HG03135 (cell line): ENCODE measurements around the gene PARP8.

Experiments
- ATAC-seq: cut with Tn5 transposase; IDR thresholded peaks from one replicate; pipeline ENCODE4 v1.9.1; 2021; ENCODE audit warnings: mild to moderate bottlenecking, moderate library complexity; ENCODE audit not compliant: unreplicated experiment

Gene PARP8

GRCh38 chr5:50725800-50726474, 59.5 kb downstream of the PARP8 start:
- no peak for ATAC-seq

GRCh38 chr5:50726475-50727148, 60.2 kb downstream of the PARP8 start:
- no peak for ATAC-seq

- no peak for ATAC-seq
Observed at GRCh38 chr5:50727149-50727496, 60.7 kb downstream of the PARP8 start.

- no peak for ATAC-seq
Observed at GRCh38 chr5:50727845-50728244, 61.4 kb downstream of the PARP8 start.

DNA sequence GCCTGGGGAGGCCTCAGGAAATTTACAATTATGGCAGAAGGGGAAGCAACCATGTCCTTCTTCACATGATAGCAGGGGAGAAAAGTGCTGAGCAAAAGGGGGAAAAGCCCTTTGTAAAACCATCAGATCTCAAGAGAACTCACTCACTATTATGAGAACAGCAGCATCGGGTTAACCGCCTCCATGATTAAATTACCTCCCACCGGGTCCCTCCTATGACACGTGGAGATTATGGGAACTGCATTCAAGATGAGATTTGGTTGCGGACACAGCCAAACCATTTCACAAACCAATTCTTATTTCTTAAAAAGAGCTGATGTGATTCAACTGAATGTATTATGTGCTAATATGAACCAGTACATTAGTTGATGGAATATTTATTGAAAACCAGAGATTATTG, 63.9 kb downstream of the PARP8 start:
- no peak for ATAC-seq

DNA sequence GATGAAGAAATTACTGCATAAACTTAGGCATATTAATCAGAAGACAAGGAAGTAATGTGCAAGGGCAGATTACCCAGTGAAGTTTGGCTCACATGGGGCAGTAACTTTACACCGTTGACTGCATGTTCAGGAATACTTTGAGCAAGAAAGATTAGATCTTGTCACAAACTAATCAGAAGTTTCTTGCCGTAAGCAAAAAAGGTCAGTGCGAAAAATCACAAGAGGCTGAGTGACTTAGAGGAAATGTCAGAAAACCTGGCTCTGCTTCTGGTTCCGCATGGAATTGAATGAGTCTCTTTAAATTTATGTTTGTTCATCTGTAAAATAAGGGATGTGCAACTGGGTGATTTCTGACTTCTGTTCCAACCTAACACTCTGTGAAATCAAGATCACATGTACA, 64.4 kb downstream of the PARP8 start:
- ATAC-seq, result no peak

GRCh38 chr5:50733741-50734140, 67.3 kb downstream of the PARP8 start:
- ATAC-seq, result no peak

GRCh38 chr5:50738864-50739263, 72.4 kb downstream of the PARP8 start:
- no peak for ATAC-seq

GRCh38 chr5:50740832-50741231, 74.4 kb downstream of the PARP8 start:
- ATAC-seq, result no peak

GRCh38 chr5:50744776-50745175, 78.3 kb downstream of the PARP8 start:
- ATAC-seq, result peak; percentile 77

GRCh38 chr5:50745221-50745910, 78.9 kb downstream of the PARP8 start:
- no peak for ATAC-seq

DNA sequence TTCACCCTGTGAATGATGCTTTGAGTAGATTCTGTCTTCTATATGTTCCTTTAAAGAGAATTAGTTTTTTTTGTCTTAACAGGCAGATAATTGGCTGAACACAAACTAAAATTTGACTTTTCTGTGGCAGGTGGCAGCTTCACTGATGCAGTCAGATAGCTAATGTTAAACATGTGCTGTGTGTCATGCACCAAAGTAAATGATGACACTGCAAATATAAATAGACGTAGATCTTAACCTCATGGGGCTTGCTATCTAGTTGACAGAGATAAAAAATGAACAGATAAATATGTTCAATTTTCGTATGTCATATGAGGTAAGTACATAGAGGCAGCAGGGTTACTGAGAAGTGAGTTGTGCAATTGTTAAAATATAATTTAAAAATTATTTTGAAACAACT, 82.7 kb downstream of the PARP8 start:
- no peak for ATAC-seq

- no peak for ATAC-seq
Observed at GRCh38 chr5:50749873-50750272, 83.4 kb downstream of the PARP8 start.

DNA sequence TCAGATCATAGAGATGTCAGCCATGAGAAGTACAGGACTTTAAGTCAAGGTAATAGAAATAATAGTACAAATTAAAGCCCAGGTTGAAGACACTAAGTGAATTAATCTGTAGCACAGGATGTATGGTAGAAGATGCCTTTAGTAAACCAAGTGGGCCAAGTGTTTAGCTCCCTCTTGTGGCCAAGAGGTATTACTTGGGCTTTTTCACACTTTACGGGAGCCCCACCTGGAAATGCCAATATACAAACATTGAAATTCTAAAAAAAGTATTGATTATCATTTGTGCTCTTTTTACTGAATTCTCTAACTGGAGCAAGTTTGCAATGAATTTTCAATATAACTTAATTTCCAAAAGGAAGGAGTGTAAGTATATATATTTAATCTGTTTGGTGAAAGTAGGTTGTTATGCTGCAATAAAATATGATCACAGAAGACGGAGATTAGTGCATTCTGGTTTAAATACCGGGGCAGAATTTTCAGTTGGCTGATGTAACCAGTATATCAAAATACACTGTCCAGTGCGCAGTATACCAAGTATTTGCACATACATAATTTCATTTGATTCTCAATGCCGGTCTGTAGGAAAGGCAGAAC, 84.7 kb downstream of the PARP8 start:
- peak; percentile 89 for ATAC-seq

DNA sequence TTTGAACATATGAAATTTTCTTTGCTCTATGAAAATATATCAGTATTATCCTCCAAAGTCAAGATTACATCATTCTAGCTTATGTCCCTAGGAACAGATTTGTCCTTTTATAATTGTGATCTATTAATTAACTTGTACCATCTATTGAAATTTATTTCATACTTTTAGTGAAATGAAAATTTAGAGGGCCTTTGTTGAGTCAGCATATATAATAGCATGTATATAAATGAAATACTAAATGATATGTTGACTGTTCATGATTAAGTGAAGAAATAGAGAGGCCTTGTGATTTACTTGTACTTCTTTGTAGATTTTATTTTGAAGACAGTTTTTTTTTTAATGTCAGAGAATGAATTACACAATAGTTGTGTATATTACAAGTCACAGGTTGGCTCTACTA, 86.4 kb downstream of the PARP8 start:
- ATAC-seq, result no peak

- ATAC-seq, result no peak
Observed at GRCh38 chr5:50759526-50760270, 93.3 kb downstream of the PARP8 start.

DNA sequence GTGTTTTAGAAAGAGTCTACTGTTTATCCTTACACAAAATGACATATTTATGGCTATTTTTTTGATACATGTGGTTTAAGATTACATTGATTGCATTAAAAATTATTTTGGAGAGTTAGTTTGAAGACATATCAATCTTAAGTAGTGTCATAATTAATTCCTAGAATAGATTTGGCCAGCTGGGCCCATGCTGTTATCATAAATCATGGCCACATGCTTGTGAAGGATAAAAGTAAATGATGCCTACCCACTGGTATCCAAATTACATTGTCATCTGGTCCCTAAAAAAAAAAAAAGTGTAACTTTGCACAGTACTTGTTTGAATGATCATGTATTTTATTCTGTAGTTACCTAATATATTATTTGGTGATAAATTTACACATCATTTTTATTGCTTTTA, 96.9 kb downstream of the PARP8 start:
- no peak for ATAC-seq

DNA sequence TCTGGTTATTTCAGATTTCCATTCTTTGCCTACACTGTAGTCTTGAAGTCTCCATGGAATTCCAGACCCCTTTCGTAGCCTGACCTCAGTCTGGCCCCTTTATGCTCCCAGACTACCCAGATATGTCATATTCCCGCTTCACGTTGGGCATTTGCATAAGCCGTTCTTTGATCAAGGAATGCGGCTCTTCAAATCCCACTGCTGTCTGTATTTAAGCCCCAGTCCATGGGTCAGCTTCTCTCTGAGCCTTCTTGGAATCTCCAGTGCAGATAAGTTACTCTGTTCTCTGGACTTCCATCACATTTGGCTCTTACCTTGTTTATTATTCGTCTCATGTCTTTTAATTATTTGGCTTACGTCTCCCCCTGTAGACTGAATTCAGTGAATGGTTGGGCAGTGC, 97.4 kb downstream of the PARP8 start:
- no peak for ATAC-seq

- no peak for ATAC-seq
Observed at GRCh38 chr5:50766042-50766441, 99.6 kb downstream of the PARP8 start.

DNA sequence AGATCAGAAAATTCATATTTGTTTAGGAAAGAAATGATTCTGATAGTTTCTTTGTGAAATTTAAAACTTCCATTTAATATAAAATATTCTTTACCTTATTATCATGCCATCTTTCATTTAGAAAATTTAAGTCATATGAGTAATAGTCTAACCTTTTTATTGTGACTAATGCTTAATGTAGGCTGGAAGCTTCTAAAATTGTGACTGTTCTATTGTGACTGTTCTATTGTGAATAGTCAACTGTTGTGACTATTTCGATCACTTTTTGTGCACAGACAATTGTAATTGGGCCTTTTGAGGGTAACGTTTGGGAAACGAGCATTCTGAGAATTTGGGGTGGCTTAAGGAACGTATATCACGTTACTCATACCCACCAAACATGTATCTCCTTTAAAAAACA, 100.0 kb downstream of the PARP8 start:
- no peak for ATAC-seq

DNA sequence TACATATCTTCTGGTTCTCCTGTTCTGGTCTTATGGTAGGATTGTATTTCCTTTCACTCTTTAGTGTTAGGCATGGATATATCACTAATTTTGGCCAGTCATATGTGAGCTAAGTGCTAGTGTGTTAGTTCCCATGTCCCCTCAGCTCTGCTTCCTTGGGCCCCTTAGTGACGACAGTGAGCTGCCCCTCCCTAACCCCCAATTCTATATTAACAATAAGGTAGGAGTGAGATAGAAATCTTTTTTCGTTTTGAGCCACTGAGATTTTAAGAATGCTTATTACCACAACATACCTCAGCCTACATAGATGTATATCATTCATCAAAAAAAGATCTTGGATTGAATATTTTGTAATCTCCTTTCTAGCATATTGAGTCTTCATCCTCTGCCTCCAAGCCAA, 100.5 kb downstream of the PARP8 start:
- no peak for ATAC-seq
